ENCODE measurements around the gene HHIPL1. TPM values are rescaled to one million over a fixed set of nuclear protein-coding genes. Genes with fewer than 3 reads are reported as not detected.

Gene HHIPL1
- total and polyA plus RNA-seq, 2 of the 8 experiments (the other 6 are each of a cell fraction or from before 2014, with no cell fraction given) = 1.5 to 2.6 TPM

GRCh38 chr14:99674776-99675381 is 29.9 kb downstream of the HHIPL1 start:
- no peaks in the 10 kb centered on the region for H4K20me1 ChIP-seq (replicated peaks in 1 of 2; ENCODE audit: control insufficient read depth in 1 of 2, insufficient read depth in 2 of 2, low read length in 2 of 2)
- 97% methylated on average over 31 of the region's 60 CpGs; no CpG with 5 or more reads in 1 of the 2 experiments for WGBS, 2 experiments (ENCODE audit: extremely low coverage in 1 of 2, insufficient coverage in 1 of 2, insufficient read length in 1 of 2, insufficient replicate concordance in 2 of 2, low coverage in 1 of 2, low lambda C conversion rate in 2 of 2, missing lambda C conversion rate in 1 of 2)
- no peak overlapping the region for H2BK20ac ChIP-seq (ENCODE audit: low read length)
- no peaks in the 10 kb centered on the region for H3K79me1 ChIP-seq (ENCODE audit: low read depth, low read length)
- FAIRE-seq (no peak), DNase-seq (ENCODE audit: low read depth in 1 of 2, low spot score in 2 of 2) (no peak)
- H3K23me2 ChIP-seq (ENCODE audit: low read depth, low read length) = no peaks in the 10 kb centered on the region
- no peak overlapping the region for H4K5ac ChIP-seq (ENCODE audit: insufficient read length, low read depth, low read length)
- peaks cover 6 to 10% of the 10 kb centered on the region in 2 experiments; a peak in 3 of 4 replicates for H3K9me3 ChIP-seq (ENCODE audit: insufficient read depth in 2 of 2, low read depth in 1 of 2, low read length in 1 of 2)
- H3K23ac ChIP-seq (ENCODE audit: insufficient read length) = no peak overlapping the region
- ChIA-PET CTCF (ENCODE audit: partially characterized antibody) (interaction anchor here (1.1 kb wide), 1 partner anchor 13 kb away, joined by 3 read pairs; no protein-coding TSS in a partner anchor), POLR2A (ENCODE audit: partially characterized antibody) (interaction anchor here (1.0 to 1.1 kb wide), 2 partner anchors 9 to 144 kb away, joined by 3 to 4 read pairs; partner anchors contain the start of gene CYP46A1)
- H3K9ac ChIP-seq (replicated peaks in 1 of 4; ENCODE audit: extremely low read depth in 1 of 4, low read depth in 3 of 4, low read length in 3 of 4) = no peak overlapping the region
- H3K36me3 ChIP-seq (ENCODE audit: control insufficient read depth in 2 of 4, insufficient read depth in 4 of 4, low read length in 3 of 4) = no peaks in the 10 kb centered on the region
- no peak overlapping the region for H2BK15ac ChIP-seq (ENCODE audit: low read length)
- H3K14ac ChIP-seq (ENCODE audit: insufficient read length) = no peak overlapping the region
- no peak overlapping the region for H3K4me3 ChIP-seq (ENCODE audit: extremely low read depth in 1 of 4, insufficient read depth in 2 of 4, low read depth in 3 of 4, low read length in 4 of 4)
- no peak overlapping the region for H2AFZ ChIP-seq (ENCODE audit: low read length)
- H3K27me3 ChIP-seq (replicated peaks in 1 of 4; ENCODE audit: control insufficient read depth in 3 of 4, extremely low read depth in 1 of 4, insufficient read depth in 3 of 4, low read length in 3 of 4) = no peaks in the 10 kb centered on the region
- H3K4me1 ChIP-seq (replicated peaks in 1 of 4; ENCODE audit: control insufficient read depth in 3 of 4, insufficient read depth in 4 of 4, low read length in 3 of 4) = peaks cover 15 to 26% (median 22%) of the 10 kb centered on the region in 4 experiments
- no peak overlapping the region for H3K56ac ChIP-seq (replicated peaks; ENCODE audit: insufficient read length, low read depth, low read length)
- no peak overlapping the region for H3K18ac ChIP-seq (ENCODE audit: extremely low read depth, low read length)
- H2BK12ac ChIP-seq (ENCODE audit: low read depth, low read length) = 0 out of 2 replicates have a peak overlapping the region, but pooled peaks have one; percentile 17
- no peaks in the 10 kb centered on the region for H3K79me2 ChIP-seq (ENCODE audit: control insufficient read depth in 1 of 2, insufficient read depth in 2 of 2, low read length in 2 of 2)
- no peak overlapping the region for H2BK120ac ChIP-seq (replicated peaks; ENCODE audit: low read depth, low read length)
- no peak overlapping the region for H3K4me2 ChIP-seq (ENCODE audit: insufficient read depth in 1 of 2, low read depth in 2 of 2, low read length in 2 of 2)
- H3K27ac ChIP-seq (ENCODE audit: low read depth, low read length) = no peak overlapping the region
- no peak overlapping the region for H2AK5ac ChIP-seq (ENCODE audit: low read depth, low read length)
- H4K91ac ChIP-seq (replicated peaks; ENCODE audit: insufficient read length, low read length) = no peak overlapping the region
- TF ChIP-seq EGR1 (IDR thresholded peaks at IDR 0.05; ENCODE audit: borderline replicate concordance, low read depth, low read length) (no peak), CREB1 (IDR thresholded peaks at IDR 0.05) (no peak), FOSL1 (IDR thresholded peaks at IDR 0.05; ENCODE audit: insufficient read depth, low read depth, low read length) (no peak), RFX5 (IDR thresholded peaks at IDR 0.05; ENCODE audit: borderline replicate concordance, low read depth, low read length) (no peak), HDAC2 (IDR thresholded peaks at IDR 0.05; ENCODE audit: borderline replicate concordance in 1 of 2, low read depth in 2 of 2, low read length in 2 of 2) (no peak), SIRT6 (IDR thresholded peaks at IDR 0.05; ENCODE audit: low read length) (no peak)
- no peak overlapping the region for H4K8ac ChIP-seq (ENCODE audit: extremely low read depth, insufficient read depth, low read length)
- H2BK5ac ChIP-seq (ENCODE audit: low read depth, low read length) = 0 out of 2 replicates have a peak overlapping the region, but pooled peaks have one; percentile 52
- no peak overlapping the region for H3K4ac ChIP-seq (replicated peaks; ENCODE audit: insufficient read length, low read depth, low read length)

Measured in H1 (cell line).